Nephron progenitor cell (in vitro differentiated cells): Measurements from ENCODE around the gene RUNX3.

Experiments
- DNase-seq: peaks from one replicate; pipeline ENCODE4 v3.0.0; 2021
- H3K27ac Mint-ChIP-seq: 2 replicates; pipeline ENCODE4 v1.8.0; 2021; ENCODE audit warnings: mild to moderate bottlenecking, moderate library complexity, mixed read lengths
- H3K27me3 Mint-ChIP-seq: 2 replicates; pipeline ENCODE4 v1.8.0; 2021; ENCODE audit warnings: mild to moderate bottlenecking, low read depth, mixed read lengths; ENCODE audit not compliant: poor library complexity
- H3K36me3 Mint-ChIP-seq: 2 replicates; pipeline ENCODE4 v1.8.0; 2021; ENCODE audit warnings: low read depth, mixed read lengths
- H3K4me1 Mint-ChIP-seq: 2 replicates; pipeline ENCODE4 v1.8.0; 2021; ENCODE audit warnings: mixed read lengths
- H3K4me3 Mint-ChIP-seq: 2 replicates; pipeline ENCODE4 v1.8.0; 2021; ENCODE audit warnings: mild to moderate bottlenecking, moderate library complexity, mixed read lengths
- H3K9me3 Mint-ChIP-seq: 2 replicates; pipeline ENCODE4 v1.8.0; 2021; ENCODE audit warnings: mild to moderate bottlenecking, moderate library complexity, mixed read lengths
- TF ChIP-seq, protein P1 (sequence below): fragments of 200-600 bp; sonication (generic); IDR thresholded peaks from 2 replicates; pipeline ENCODE4 v1.5.0; 2021; ENCODE audit warnings: antibody characterized with exemption

RUNX3 gene

GRCh38 chr1:24927473-24927872, 2.6 kb downstream of the RUNX3 start:
- Mint-ChIP-seq H3K9me3 (no peaks in the 10 kb centered on the region), H3K4me3 (no peak overlapping the region), H3K27ac (no peak overlapping the region), H3K36me3 (no peaks in the 10 kb centered on the region), H3K27me3 (peaks cover 82% of the 10 kb centered on the region), H3K4me1 (peaks cover 50% of the 10 kb centered on the region)
- no peak for DNase-seq
- TF ChIP-seq, protein P1, sequence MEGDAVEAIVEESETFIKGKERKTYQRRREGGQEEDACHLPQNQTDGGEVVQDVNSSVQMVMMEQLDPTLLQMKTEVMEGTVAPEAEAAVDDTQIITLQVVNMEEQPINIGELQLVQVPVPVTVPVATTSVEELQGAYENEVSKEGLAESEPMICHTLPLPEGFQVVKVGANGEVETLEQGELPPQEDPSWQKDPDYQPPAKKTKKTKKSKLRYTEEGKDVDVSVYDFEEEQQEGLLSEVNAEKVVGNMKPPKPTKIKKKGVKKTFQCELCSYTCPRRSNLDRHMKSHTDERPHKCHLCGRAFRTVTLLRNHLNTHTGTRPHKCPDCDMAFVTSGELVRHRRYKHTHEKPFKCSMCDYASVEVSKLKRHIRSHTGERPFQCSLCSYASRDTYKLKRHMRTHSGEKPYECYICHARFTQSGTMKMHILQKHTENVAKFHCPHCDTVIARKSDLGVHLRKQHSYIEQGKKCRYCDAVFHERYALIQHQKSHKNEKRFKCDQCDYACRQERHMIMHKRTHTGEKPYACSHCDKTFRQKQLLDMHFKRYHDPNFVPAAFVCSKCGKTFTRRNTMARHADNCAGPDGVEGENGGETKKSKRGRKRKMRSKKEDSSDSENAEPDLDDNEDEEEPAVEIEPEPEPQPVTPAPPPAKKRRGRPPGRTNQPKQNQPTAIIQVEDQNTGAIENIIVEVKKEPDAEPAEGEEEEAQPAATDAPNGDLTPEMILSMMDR: no peak

GRCh38 chr1:24926563-24927249, 3.4 kb downstream of the RUNX3 start:
- H3K27me3 Mint-ChIP-seq: peaks cover 75% of the 10 kb centered on the region
- TF ChIP-seq, protein P1: no peak
- H3K36me3 Mint-ChIP-seq: no peaks in the 10 kb centered on the region
- H3K4me3 Mint-ChIP-seq: peak overlapping the region; percentile 66
- H3K27ac Mint-ChIP-seq: no peak overlapping the region
- DNase-seq: peak; percentile 38
- H3K9me3 Mint-ChIP-seq: no peaks in the 10 kb centered on the region
- H3K4me1 Mint-ChIP-seq: peaks cover 49% of the 10 kb centered on the region

DNA sequence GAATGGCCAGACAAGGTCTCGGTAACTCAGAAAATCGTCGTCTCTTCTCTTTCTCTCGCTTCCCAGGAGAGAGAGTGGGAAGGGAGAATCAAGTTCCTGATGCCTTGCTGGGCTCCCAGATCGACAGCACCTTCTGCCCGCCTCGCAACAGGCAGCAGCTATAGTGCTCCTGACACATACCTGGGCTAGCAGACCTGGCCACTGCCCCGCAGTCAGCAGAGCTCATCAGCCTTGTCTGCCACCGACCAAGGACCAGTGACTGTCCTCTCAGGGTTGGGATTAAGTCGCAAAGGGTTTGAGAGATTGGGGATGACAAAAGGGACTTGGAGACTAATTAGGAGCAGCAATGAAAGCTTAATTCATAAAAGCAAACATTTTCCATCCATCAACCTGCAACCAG, 4.1 kb downstream of the RUNX3 start:
- no peaks in the 10 kb centered on the region for H3K36me3 Mint-ChIP-seq
- peaks cover 44% of the 10 kb centered on the region for H3K4me1 Mint-ChIP-seq
- no peak overlapping the region for H3K27ac Mint-ChIP-seq
- TF ChIP-seq, protein P1: no peak
- peak overlapping the region; percentile 66 for H3K4me3 Mint-ChIP-seq
- peaks cover 72% of the 10 kb centered on the region for H3K27me3 Mint-ChIP-seq
- no peaks in the 10 kb centered on the region for H3K9me3 Mint-ChIP-seq
- DNase-seq: no peak

- TF ChIP-seq, protein P1: no peak
- peaks cover 72% of the 10 kb centered on the region for H3K27me3 Mint-ChIP-seq
- H3K27ac Mint-ChIP-seq: no peak overlapping the region
- no peaks in the 10 kb centered on the region for H3K9me3 Mint-ChIP-seq
- H3K4me1 Mint-ChIP-seq: peaks cover 50% of the 10 kb centered on the region
- no peak for DNase-seq
- no peaks in the 10 kb centered on the region for H3K36me3 Mint-ChIP-seq
- H3K4me3 Mint-ChIP-seq: no peak overlapping the region
Observed at GRCh38 chr1:24925082-24925779, 4.8 kb downstream of the RUNX3 start.

- H3K9me3 Mint-ChIP-seq: no peaks in the 10 kb centered on the region
- DNase-seq: no peak
- H3K4me1 Mint-ChIP-seq: peaks cover 58% of the 10 kb centered on the region
- TF ChIP-seq, protein P1: no peak
- no peak overlapping the region for H3K4me3 Mint-ChIP-seq
- peaks cover 77% of the 10 kb centered on the region for H3K27me3 Mint-ChIP-seq
- H3K27ac Mint-ChIP-seq: no peak overlapping the region
- H3K36me3 Mint-ChIP-seq: no peaks in the 10 kb centered on the region
Observed at GRCh38 chr1:24923485-24924113, 6.5 kb downstream of the RUNX3 start.
